HG02678 (cell line): ENCODE data around the gene ZNF558.
"Not testable (repeated sequence)": the region's sequence is repeated elsewhere in the genome, so short reads cannot be mapped to it uniquely, and the experiment has no call there.

Experiments used
- ATAC-seq: cut with Tn5 transposase; IDR thresholded peaks from one replicate; pipeline ENCODE4 v1.9.1; 2021; ENCODE audit warnings: mild to moderate bottlenecking, moderate library complexity; ENCODE audit not compliant: unreplicated experiment

Gene ZNF558

DNA sequence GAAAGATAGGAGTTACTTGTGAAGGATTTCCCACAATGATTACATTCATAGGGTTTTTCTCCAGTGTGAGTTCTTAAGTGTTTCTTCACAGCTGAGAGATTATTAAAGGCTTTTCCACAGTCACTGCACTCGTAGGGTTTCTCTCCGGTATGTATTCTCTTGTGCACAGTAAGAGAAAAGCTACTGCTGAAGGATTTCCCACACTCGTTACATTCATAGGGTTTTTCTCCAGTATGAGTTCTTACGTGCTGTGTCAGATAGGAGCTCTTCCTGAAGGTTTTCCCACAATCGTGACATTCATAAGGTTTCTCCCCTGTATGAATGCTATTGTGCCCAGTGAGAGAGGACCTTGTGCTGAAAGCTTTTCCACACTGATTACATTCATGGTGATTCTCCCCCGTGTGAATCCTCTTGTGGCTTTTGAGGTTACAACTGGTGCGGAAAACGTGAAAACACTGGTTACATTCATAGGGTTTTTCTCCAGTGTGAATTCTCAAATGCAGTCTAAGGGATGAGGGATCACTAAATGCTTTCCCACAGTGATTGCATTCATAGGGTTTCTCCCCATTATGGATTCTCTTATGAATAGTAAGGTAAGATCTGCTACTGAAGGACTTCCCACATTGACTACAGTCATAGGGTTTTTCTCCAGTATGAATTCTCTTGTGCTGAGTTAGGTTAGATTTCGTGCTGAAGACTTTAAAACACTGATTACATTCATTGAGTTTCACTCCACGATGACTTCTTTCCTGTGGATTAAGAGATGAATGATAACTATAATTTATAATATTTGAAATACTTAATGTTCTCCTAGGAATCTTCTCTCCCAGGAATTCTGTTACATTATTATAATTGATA, 20.6 kb downstream of the ZNF558 start:
- no peak for ATAC-seq

DNA sequence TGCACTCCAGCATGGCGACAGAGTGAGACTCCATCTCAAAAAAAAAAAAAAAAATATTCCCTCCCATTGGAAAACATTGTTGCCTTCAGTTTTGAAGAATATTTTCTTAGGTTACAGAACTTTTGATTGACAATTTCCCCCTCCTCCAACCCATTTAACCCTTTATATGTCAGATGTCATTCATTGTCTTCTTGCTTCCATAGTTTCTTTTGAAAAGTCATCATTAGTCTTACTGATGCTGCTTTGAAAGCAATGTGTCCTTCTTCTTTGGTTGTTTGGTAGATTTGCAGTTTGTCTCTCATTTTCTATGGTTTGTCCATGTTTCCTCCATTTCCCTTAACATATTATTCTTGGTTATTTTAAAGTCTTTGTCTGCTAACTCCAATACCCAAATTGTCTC, 25.4 kb downstream of the ZNF558 start:
- no peak for ATAC-seq

DNA sequence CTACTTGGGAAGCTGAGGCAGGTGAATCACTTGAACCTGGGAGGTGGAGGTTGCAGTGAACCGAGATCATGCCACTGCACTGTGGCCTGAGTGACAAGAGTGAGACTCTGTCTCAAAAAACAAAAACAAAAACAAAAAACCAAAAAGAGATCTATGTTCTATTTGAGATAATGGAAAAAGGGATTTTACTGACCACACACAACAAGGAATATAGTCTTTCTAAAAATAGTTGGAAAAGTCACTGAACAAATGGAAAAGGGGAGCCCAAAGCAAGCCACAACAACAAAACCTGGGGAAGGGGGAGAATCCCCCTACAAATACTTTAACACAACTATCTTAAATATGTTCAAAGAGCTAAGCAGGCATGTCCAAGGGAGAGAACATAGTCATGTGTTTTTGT, 37.3 kb downstream of the ZNF558 start:
- ATAC-seq, result no peak

DNA sequence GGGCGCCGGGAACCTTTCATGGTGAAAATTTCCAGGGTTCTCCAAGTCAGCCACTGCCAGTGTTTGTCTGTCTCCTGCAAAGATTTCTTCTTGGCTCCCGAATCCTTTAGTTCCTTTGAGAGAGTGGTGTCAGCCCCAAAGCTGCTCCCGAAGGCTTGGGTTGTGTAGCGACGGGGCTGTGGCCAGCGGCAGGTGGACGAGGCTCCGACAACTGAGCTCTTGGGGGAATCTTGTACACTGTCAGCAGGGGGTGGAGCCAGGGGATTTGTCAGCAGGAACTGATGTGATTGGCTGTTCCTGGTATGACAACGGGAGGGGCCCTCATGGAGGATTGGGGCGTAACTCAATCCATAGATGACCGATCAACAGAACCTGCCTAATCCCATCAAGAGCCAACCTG, 58.5 kb downstream of the ZNF558 start:
- not testable (repeated sequence) for ATAC-seq

DNA sequence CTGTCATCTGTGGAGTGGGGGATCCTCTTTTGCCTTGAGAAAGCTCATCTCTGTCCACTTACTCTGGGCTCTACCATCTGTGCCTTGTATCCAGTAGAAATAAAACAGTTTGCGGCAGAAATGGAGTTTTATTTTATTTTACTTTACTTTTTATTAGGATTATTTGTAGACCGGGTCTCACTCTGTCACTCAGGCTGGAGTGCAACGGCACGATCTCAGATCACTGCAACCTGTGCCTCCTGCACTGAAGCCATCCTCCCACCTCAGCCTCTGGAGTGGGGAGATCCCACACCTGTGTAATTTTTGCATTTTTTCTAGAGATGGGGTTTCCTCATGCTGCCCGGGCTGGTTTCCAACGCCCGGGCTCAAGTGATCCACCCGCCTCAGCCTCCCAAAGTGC, 62.8 kb downstream of the ZNF558 start:
- ATAC-seq, result not testable (repeated sequence)

DNA sequence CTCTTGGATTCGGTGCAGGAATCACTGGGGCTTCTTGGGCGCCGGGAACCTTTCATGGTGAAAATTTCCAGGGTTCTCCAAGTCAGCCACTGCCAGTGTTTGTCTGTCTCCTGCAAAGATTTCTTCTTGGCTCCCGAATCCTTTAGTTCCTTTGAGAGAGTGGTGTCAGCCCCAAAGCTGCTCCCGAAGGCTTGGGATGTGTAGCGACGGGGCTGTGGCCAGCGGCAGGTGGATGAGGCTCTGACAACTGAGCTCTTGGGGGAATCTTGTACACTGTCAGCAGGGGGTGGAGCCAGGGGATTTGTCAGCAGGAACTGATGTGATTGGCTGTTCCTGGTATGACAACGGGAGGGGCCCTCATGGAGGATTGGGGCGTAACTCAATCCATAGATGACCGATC, 64.8 kb downstream of the ZNF558 start:
- ATAC-seq, result not testable (repeated sequence)
